SK-N-MC (cell line): ENCODE results near the gene FSTL4.

Source experiments
- DNase-seq: peaks from one replicate; pipeline ENCODE4 v3.0.0-alpha.2; 2011; ENCODE audit warnings: low read depth, low spot score
- H3K27ac ChIP-seq: fragments of 200-600 bp; sonication (generic); 2 replicates; pipeline ENCODE4 v1.5.1; 2016; ENCODE audit warnings: mixed run types
- H3K36me3 ChIP-seq: fragments of 200-600 bp; sonication (generic); 2 replicates; pipeline ENCODE4 v1.6.1; 2017; ENCODE audit warnings: antibody characterized with exemption, low read length, mixed read lengths; ENCODE audit not compliant: insufficient read depth
- H3K4me3 ChIP-seq: fragments of 200-600 bp; sonication (generic); 2 replicates; pipeline ENCODE4 v1.5.1; 2016
- H3K9ac ChIP-seq: fragments of 200-600 bp; sonication (generic); 2 replicates; pipeline ENCODE4 v1.8.0; 2017; ENCODE audit warnings: mixed run types, mixed read lengths; ENCODE audit not compliant: insufficient read length
- H3K9me3 ChIP-seq: fragments of 200-600 bp; sonication (generic); 2 replicates; pipeline ENCODE4 v1.6.1; 2017; ENCODE audit warnings: low read depth, mild to moderate bottlenecking, antibody characterized with exemption, low read length, moderate library complexity, mixed read lengths
- EZH2 ChIP-seq: fragments of 200-600 bp; sonication (generic); IDR thresholded peaks from one replicate; pipeline ENCODE4 v1.6.1; 2017; ENCODE audit warnings: antibody characterized with exemption
- FOXP2 ChIP-seq: optimal IDR thresholded peaks from 2 replicates; pipeline ENCODE3; 2011; ENCODE audit warnings: mild to moderate bottlenecking, moderate library complexity; ENCODE audit not compliant: insufficient read depth; ENCODE audit errors: extremely low read length, control extremely low read depth
- POLR2AphosphoS5 ChIP-seq: IDR thresholded peaks from 2 replicates; pipeline ENCODE4 v1.6.1; 2012; ENCODE audit warnings: mild to moderate bottlenecking, low read depth, low read length, borderline replicate concordance

The FSTL4 gene

DNA sequence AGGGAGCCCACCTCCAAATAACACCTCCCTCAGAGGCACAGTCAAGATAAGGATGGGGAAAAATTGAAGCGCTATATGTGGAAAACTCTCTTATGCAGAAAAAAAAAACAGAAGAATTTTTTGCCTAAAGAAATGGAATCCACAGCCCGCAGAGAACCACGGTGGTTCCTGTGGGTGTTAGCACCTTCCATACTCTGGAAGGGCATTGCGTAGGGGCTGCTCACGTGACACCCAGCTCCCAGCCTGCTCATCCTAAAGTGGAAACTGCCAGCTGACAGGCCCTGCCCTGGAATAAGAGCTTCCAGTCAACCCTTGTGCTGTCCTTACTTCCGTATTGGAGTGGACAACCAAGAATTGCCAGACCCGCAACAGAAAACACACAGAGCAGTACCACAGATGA, 142.5 kb downstream of the FSTL4 start:
- no peak for DNase-seq
- Histone ChIP-seq H3K36me3 (no peaks in the 10 kb centered on the region), H3K9me3 (no peaks in the 10 kb centered on the region), H3K4me3 (no peak overlapping the region), H3K9ac (no peak overlapping the region), H3K27ac (no peak overlapping the region)
- TF ChIP-seq EZH2, result no peak
- TF ChIP-seq FOXP2, result no peak
- TF ChIP-seq POLR2AphosphoS5, result no peak

DNA sequence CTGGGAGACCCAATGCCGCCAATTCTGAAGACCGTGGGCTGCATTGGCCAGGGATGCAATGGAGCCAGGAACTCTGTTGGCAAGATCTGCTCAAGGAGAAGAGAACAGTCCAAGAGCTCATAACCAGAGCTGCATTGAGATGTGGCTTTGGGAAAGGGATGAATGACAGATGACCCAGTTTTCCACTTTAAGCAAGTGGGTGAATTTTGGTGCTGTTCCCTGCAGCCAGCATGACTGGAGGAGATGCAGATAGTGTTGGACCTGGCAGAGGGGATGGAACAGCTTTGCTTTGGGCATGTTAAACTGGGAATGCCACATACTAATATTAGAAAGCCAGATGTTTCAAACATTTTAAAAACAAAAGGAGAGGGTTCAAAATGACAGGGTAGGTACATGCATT, 143.1 kb downstream of the FSTL4 start:
- Histone ChIP-seq H3K9ac (no peak overlapping the region), H3K9me3 (no peaks in the 10 kb centered on the region), H3K4me3 (no peak overlapping the region), H3K27ac (no peak overlapping the region), H3K36me3 (no peaks in the 10 kb centered on the region)
- no peak for DNase-seq
- TF ChIP-seq FOXP2 (no peak), EZH2 (no peak), POLR2AphosphoS5 (no peak)

DNA sequence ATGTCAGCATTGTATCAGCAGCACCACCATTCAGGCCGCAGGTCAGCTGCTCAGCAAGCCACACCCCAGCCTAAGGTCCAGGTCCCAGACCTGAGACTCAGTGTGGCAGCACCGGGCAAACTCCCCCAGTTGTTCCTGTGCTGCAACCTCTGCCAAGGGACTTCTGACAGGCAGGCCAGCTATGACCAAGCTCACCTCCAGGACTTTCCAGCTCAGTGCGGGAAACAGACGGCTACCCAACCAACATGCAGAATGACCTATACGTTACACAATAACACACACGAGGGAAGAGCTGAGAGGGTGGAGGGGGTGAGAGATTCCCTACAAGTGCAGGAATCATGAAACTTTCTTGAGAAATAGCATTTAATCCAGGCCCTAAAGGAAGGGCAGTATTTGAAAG, 143.7 kb downstream of the FSTL4 start:
- H3K9ac ChIP-seq, result no peak overlapping the region
- TF ChIP-seq EZH2 (no peak), FOXP2 (no peak), POLR2AphosphoS5 (no peak)

DNA sequence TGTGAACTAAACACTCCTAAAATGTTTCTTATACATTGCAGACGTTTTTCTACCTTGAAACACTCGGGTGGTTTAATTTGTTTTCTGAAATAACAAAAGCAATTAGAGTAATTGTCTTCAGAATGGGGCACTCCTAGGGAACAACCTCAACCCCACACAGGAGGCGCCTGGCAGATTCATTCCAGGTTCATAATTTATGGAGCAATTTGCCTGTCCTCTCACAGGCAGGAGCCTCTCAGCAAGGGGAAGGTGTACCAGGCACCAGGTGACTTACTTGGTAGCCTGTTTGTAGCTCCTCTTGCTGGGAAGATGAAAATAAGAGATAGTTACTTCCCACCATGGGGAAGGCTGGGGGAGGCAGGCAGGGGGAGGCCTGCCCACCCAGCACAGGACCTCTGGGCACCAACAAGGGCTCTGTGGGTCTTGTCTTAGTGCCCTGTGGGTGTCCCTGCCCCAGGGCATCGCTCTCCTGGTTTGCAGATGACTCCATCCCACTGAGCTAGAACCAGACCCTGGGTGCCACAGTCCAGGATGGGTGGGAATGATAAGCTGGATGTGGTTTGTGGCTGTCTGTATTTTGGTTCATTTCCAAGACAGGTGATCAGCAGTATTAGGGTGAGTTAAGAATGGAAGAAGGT, 144.4 kb downstream of the FSTL4 start:
- no peak for DNase-seq

More for the DNA sequence above, 143.7 kb downstream of the FSTL4 start:
- Histone ChIP-seq H3K9me3 (no peaks in the 10 kb centered on the region), H3K36me3 (no peaks in the 10 kb centered on the region), H3K4me3 (no peak overlapping the region), H3K27ac (no peak overlapping the region)
- DNase-seq, result no peak

DNA sequence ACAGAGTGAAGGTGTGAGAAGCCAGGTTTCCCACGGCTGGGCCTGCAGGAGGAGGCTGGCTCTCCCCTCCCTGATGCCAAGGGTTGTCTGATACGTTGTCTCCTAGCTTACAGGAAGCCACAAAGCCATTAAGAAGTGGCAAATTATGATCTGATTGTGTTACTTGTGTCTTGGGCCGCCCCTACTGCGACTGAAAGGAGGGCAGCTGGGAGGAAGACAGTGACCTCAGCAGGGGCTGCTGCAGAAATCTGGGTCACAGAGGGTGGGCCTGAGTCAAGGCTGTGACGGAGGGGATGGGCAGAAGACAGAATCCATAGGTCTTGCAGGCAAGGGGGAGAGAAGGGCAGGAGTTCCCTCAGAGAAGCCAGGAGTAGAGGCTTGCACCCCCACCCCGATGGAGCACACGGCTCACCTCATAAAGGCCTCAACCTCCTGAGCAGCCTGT, 145.0 kb downstream of the FSTL4 start:
- Histone ChIP-seq H3K9ac (no peak overlapping the region), H3K27ac (no peak overlapping the region), H3K4me3 (no peak overlapping the region), H3K9me3 (no peaks in the 10 kb centered on the region), H3K36me3 (no peaks in the 10 kb centered on the region)
- no peak for DNase-seq
- no peak for TF ChIP-seq FOXP2
- TF ChIP-seq POLR2AphosphoS5, result no peak
- TF ChIP-seq EZH2, result no peak

More for the DNA sequence above, 144.4 kb downstream of the FSTL4 start:
- Histone ChIP-seq H3K9me3 (no peaks in the 10 kb centered on the region), H3K27ac (no peak overlapping the region), H3K9ac (no peak overlapping the region), H3K36me3 (no peaks in the 10 kb centered on the region), H3K4me3 (no peak overlapping the region)
- TF ChIP-seq EZH2 (no peak), FOXP2 (no peak)

DNA sequence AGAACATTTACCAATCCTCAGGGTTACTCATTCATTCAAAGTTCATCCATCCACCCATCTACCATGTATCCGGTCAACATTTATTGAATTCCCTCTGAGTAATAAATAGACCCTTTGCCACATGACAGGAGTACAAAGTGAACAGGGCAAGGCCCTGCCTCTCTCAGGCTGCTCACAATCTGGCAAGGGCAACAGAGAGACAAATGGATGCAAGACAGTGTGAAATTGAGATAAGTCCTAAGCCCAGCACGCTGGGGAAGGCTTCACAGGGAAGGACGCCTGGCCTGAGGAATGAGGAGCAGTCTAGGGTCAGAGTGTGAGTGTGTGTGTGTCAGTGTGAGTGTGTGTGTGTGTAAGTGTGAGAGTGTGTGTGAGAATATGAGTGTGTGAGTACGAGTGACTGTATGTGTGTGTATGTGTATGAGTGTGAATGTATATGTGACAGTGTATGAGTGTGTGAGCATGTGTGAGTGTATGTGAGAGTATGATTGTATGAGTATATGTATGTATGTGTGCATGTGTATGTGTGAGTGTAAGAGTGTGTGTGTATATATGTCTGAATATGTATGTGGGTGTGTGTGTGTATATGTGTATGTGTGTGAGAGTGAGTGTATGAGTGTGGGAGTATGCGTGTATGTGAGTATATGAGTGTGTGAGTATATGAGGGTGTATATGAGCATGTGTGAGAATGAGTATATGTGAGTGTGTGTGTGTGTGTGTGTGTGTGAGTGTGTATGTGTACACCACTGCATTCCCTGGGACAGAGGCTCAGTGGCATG, 145.6 kb downstream of the FSTL4 start:
- TF ChIP-seq POLR2AphosphoS5, result no peak
- TF ChIP-seq FOXP2, result no peak
- no peak for TF ChIP-seq EZH2
- Histone ChIP-seq H3K9me3 (no peaks in the 10 kb centered on the region), H3K27ac (no peak overlapping the region), H3K36me3 (no peaks in the 10 kb centered on the region), H3K9ac (no peak overlapping the region), H3K4me3 (no peak overlapping the region)
- DNase-seq, result no peak

DNA sequence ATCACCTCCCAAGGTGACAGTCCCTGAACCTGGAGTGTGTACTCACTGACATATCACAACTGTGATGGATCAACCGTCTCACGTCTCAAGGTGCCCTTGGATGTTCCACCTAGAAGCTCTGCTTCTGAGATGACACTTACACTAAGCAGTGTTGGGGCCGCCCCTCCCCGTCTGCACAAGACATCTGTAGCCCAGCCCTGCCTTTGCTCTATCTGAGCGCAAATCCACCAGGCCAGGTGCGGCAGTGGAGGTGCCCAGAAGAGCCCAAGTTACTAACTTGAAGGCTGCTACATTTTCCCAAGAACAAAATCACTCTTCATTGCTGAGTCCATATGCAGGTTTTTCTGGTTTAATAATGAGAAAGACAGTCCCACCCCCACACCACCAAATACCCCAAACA, 148.3 kb downstream of the FSTL4 start:
- Histone ChIP-seq H3K9ac (no peak overlapping the region), H3K4me3 (no peak overlapping the region), H3K9me3 (no peaks in the 10 kb centered on the region), H3K36me3 (no peaks in the 10 kb centered on the region), H3K27ac (no peak overlapping the region)
- DNase-seq, result no peak
- TF ChIP-seq EZH2 (no peak), FOXP2 (no peak), POLR2AphosphoS5 (no peak)

DNA sequence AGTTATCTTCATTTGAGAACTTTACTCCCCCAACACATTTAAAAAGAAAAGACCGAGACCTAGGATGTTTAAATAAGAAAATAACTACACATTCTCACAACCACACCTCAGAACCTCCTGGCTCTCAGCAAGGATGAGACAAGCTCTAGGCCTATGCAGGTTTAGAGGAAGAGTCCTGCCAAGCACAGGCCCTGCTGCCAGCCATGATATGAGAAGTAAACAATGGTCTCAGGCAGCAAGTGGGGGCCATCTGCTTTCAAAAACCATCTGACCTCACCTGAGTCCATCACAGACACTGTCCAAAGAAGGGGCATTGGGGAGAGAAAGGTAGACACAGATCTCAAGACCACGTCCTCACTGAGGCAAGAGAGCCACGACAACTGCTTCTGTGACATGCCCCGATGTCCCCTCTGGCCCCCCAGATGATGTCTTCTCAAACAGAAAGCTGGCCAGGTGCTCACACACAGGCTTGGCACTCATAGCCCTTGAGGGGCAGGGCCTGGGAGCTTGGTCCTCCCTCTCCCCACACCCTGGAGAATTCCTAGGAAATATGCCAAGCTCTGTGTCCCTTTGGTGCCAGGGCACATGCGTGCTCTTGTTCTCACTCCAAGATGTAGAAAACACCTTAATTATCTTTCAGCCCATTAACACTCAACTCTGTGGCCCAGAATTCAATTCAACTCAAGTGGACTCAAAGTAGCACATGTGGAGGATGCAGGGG, 150.4 kb downstream of the FSTL4 start:
- no peak for TF ChIP-seq POLR2AphosphoS5
- TF ChIP-seq EZH2, result no peak
- no peak for TF ChIP-seq FOXP2
- no peak overlapping the region for H3K9ac ChIP-seq
- DNase-seq, result no peak
- no peaks in the 10 kb centered on the region for H3K9me3 ChIP-seq
- no peak overlapping the region for H3K27ac ChIP-seq
- H3K4me3 ChIP-seq, result no peak overlapping the region
- H3K36me3 ChIP-seq, result no peaks in the 10 kb centered on the region
